HL-60 (cell line): ENCODE results near the gene APPBP2.

ENCODE experiments used
- DNase-seq, 2 experiments: peaks; one replicate each; pipeline ENCODE4 v3.0.0-alpha.2; 2010 to 2020; ENCODE audit warnings: low read depth in 1 of 2, low spot score in 1 of 2
- H3K27ac ChIP-seq: fragments of 250-450 bp; sonication (Bioruptor Pico); replicated peaks from 2 replicates; pipeline ENCODE4 v1.5.1; 2020; ENCODE audit warnings: mild to moderate bottlenecking, moderate library complexity
- H3K27me3 ChIP-seq: fragments of 250-450 bp; sonication (Bioruptor Pico); 2 replicates; pipeline ENCODE4 v1.5.1; 2021; ENCODE audit warnings: mild to moderate bottlenecking, moderate library complexity; ENCODE audit not compliant: insufficient read depth, poor library complexity, severe bottlenecking
- H3K4me3 ChIP-seq: replicated peaks from 2 replicates; pipeline ENCODE4 v1.5.1; 2011; ENCODE audit warnings: mild to moderate bottlenecking, control low read depth, low read length; ENCODE audit not compliant: insufficient read depth
- CTCF ChIP-seq: IDR thresholded peaks from one replicate; pipeline ENCODE4 v1.5.1; 2011; ENCODE audit warnings: low read length, control low read depth, inconsistent platforms; ENCODE audit not compliant: insufficient read depth
- GABPA ChIP-seq: IDR thresholded peaks from 2 replicates; pipeline ENCODE4 v1.6.1; 2012; ENCODE audit warnings: low read depth
- POLR2AphosphoS5 ChIP-seq: IDR thresholded peaks from 2 replicates; pipeline ENCODE4 v1.6.1; 2012; ENCODE audit warnings: low read depth
- REST ChIP-seq: IDR thresholded peaks from 2 replicates; pipeline ENCODE4 v1.6.1; 2012; ENCODE audit warnings: low read depth; ENCODE audit not compliant: insufficient replicate concordance
- SPI1 ChIP-seq: IDR thresholded peaks from 2 replicates; pipeline ENCODE4 v1.6.1; 2012; ENCODE audit warnings: low read depth, mild to moderate bottlenecking, borderline replicate concordance

The APPBP2 gene

GRCh38 chr17:60524463-60525327, 1.3 kb downstream of the APPBP2 start:
- Histone ChIP-seq H3K27me3 (no peaks in the 10 kb centered on the region), H3K4me3 (peak overlapping the region; percentile 86), H3K27ac (peak overlapping the region; percentile 96)
- TF ChIP-seq SPI1 (no peak), REST (no peak), GABPA (no peak), POLR2AphosphoS5 (no peak), CTCF (no peak)
- peak in 1 of 2 experiments; percentile 3 for DNase-seq

- DNase-seq, result no peak
- peak overlapping the region; percentile 86; the same call in 1 of the 2 replicates for H3K4me3 ChIP-seq
- H3K27me3 ChIP-seq, result no peaks in the 10 kb centered on the region
- H3K27ac ChIP-seq, result no peak overlapping the region
- TF ChIP-seq REST, result no peak
- TF ChIP-seq POLR2AphosphoS5, result no peak
- TF ChIP-seq CTCF, result no peak
- TF ChIP-seq GABPA, result no peak
- no peak for TF ChIP-seq SPI1
Observed at GRCh38 chr17:60523822-60524221, 2.2 kb downstream of the APPBP2 start.

- H3K27me3 ChIP-seq, result no peaks in the 10 kb centered on the region
- TF ChIP-seq REST, result no peak
- TF ChIP-seq SPI1, result no peak
- no peak for TF ChIP-seq CTCF
- no peak for TF ChIP-seq GABPA
- TF ChIP-seq POLR2AphosphoS5, result no peak
- H3K4me3 ChIP-seq, result no peak overlapping the region
- no peak overlapping the region for H3K27ac ChIP-seq
- DNase-seq, result no peak
Observed at GRCh38 chr17:60522889-60523626, 3.0 kb downstream of the APPBP2 start.
